DND-41 (cell line): ENCODE measurements around the gene NRXN3.

Experiments
- ATAC-seq: fragments of 200-7000 bp; cut with Tn5 transposase; 3 replicates; pipeline ENCODE4 v1.9.1; 2021; ENCODE audit warnings: low read depth; ENCODE audit not compliant: insufficient read depth
- DNase-seq: peaks from one replicate; pipeline ENCODE4 v3.0.0-alpha.2; 2020
- H2AFZ ChIP-seq: 2 replicates; pipeline ENCODE4 v1.6.0; 2012; ENCODE audit warnings: low read depth, low read length
- H3K27ac ChIP-seq: 2 replicates; pipeline ENCODE4 v1.5.1; 2012; ENCODE audit warnings: low read length, inconsistent platforms
- H3K27me3 ChIP-seq: fragments of 200-600 bp; sonication (generic); 2 replicates; pipeline ENCODE4 v1.6.0; 2012; ENCODE audit warnings: low read length, mild to moderate bottlenecking, inconsistent platforms; ENCODE audit not compliant: insufficient read depth, poor library complexity
- H3K36me3 ChIP-seq: 2 replicates; pipeline ENCODE4 v1.5.1; 2012; ENCODE audit warnings: low read length, inconsistent platforms; ENCODE audit not compliant: insufficient read depth
- H3K4me1 ChIP-seq: 2 replicates; pipeline ENCODE4 v1.5.1; 2012; ENCODE audit warnings: mild to moderate bottlenecking, low read length; ENCODE audit not compliant: insufficient read depth
- H3K4me2 ChIP-seq: 2 replicates; pipeline ENCODE4 v1.6.0; 2012; ENCODE audit warnings: mild to moderate bottlenecking, moderate library complexity, low read length, inconsistent platforms; ENCODE audit not compliant: insufficient read depth
- H3K4me3 ChIP-seq, 2 experiments: fragments of 200-600 bp in 1 of 2; shearing (Covaris generic) in 1 of 2; 2 replicates each; pipeline ENCODE4 v1.5.1; 2012 to 2016; ENCODE audit warnings: inconsistent platforms in 2 of 2, low read length in 2 of 2, mild to moderate bottlenecking in 2 of 2, low read depth in 1 of 2, moderate library complexity in 1 of 2
- H3K79me2 ChIP-seq: 2 replicates; pipeline ENCODE4 v1.6.0; 2012; ENCODE audit warnings: low read length, inconsistent platforms; ENCODE audit not compliant: insufficient read depth
- H3K9ac ChIP-seq: 2 replicates; pipeline ENCODE4 v1.6.0; 2012; ENCODE audit warnings: low read depth, mild to moderate bottlenecking, inconsistent platforms, low read length, moderate library complexity
- H3K9me3 ChIP-seq: 2 replicates; pipeline ENCODE4 v1.5.1; 2012; ENCODE audit warnings: low read length, moderate library complexity, mild to moderate bottlenecking, inconsistent platforms; ENCODE audit not compliant: insufficient read depth, severe bottlenecking
- H4K20me1 ChIP-seq: 2 replicates; pipeline ENCODE4 v1.6.0; 2012; ENCODE audit warnings: low read length; ENCODE audit not compliant: insufficient read depth
- CTCF ChIP-seq: IDR thresholded peaks from 2 replicates; pipeline ENCODE4 v1.5.1; 2012; ENCODE audit warnings: borderline replicate concordance, low read length, moderate library complexity, mild to moderate bottlenecking; ENCODE audit not compliant: poor library complexity, severe bottlenecking; ENCODE audit errors: extremely low read depth
- EZH2 ChIP-seq: IDR thresholded peaks from 3 replicates; pipeline ENCODE4 v1.6.1; 2012; ENCODE audit warnings: borderline replicate concordance, low read depth, mild to moderate bottlenecking, moderate library complexity, low read length, inconsistent platforms; ENCODE audit not compliant: severe bottlenecking

Gene NRXN3

GRCh38 chr14:78302841-78303240 lies 132.7 kb downstream of the NRXN3 start:
- ATAC-seq (no peak), DNase-seq (no peak)
- no peaks in the 10 kb centered on the region for H3K36me3 ChIP-seq
- no peak overlapping the region for H3K27ac ChIP-seq
- H3K4me1 ChIP-seq, result no peaks in the 10 kb centered on the region
- H3K79me2 ChIP-seq, result no peaks in the 10 kb centered on the region
- H3K4me2 ChIP-seq, result no peak overlapping the region
- no peak for TF ChIP-seq CTCF
- no peak for TF ChIP-seq EZH2
- H3K9ac ChIP-seq, result no peak overlapping the region
- no peaks in the 10 kb centered on the region for H4K20me1 ChIP-seq
- peaks cover 2% of the 10 kb centered on the region for H3K27me3 ChIP-seq
- no peak overlapping the region for H2AFZ ChIP-seq
- no peaks in the 10 kb centered on the region for H3K9me3 ChIP-seq
- H3K4me3 ChIP-seq, result no peak overlapping the region

- ATAC-seq, result no peak
- no peak overlapping the region for H3K4me2 ChIP-seq
- H3K4me3 ChIP-seq, result no peak overlapping the region
- H4K20me1 ChIP-seq, result no peaks in the 10 kb centered on the region
- no peak overlapping the region for H2AFZ ChIP-seq
- no peak for TF ChIP-seq CTCF
- TF ChIP-seq EZH2, result no peak
- no peaks in the 10 kb centered on the region for H3K9me3 ChIP-seq
- H3K4me1 ChIP-seq, result no peaks in the 10 kb centered on the region
- H3K79me2 ChIP-seq, result no peaks in the 10 kb centered on the region
- peaks cover 2% of the 10 kb centered on the region for H3K27me3 ChIP-seq
- no peak overlapping the region for H3K9ac ChIP-seq
- H3K27ac ChIP-seq, result no peak overlapping the region
- DNase-seq, result no peak
- no peaks in the 10 kb centered on the region for H3K36me3 ChIP-seq
Observed at GRCh38 chr14:78307671-78308070, 137.5 kb downstream of the NRXN3 start.

- Histone ChIP-seq H3K27ac (no peak overlapping the region), H3K79me2 (no peaks in the 10 kb centered on the region), H4K20me1 (no peaks in the 10 kb centered on the region), H3K9ac (no peak overlapping the region), H3K4me2 (no peak overlapping the region), H3K36me3 (no peaks in the 10 kb centered on the region), H2AFZ (no peak overlapping the region), H3K4me3 (no peak overlapping the region), H3K4me1 (no peaks in the 10 kb centered on the region), H3K27me3 (peaks cover 4% of the 10 kb centered on the region), H3K9me3 (no peaks in the 10 kb centered on the region)
- ATAC-seq (no peak), DNase-seq (no peak)
- no peak for TF ChIP-seq EZH2
- TF ChIP-seq CTCF, result no peak
Observed at GRCh38 chr14:78308079-78308478, 137.9 kb downstream of the NRXN3 start.

GRCh38 chr14:78310272-78310671 lies 140.1 kb downstream of the NRXN3 start:
- ATAC-seq, result no peak
- H2AFZ ChIP-seq, result no peak overlapping the region
- no peak overlapping the region for H3K4me3 ChIP-seq
- no peak for DNase-seq
- no peaks in the 10 kb centered on the region for H3K4me1 ChIP-seq
- TF ChIP-seq CTCF (no peak), EZH2 (no peak)
- H3K4me2 ChIP-seq, result no peak overlapping the region
- H3K79me2 ChIP-seq, result no peaks in the 10 kb centered on the region
- peaks cover 4% of the 10 kb centered on the region for H3K27me3 ChIP-seq
- no peaks in the 10 kb centered on the region for H3K9me3 ChIP-seq
- no peak overlapping the region for H3K27ac ChIP-seq
- H4K20me1 ChIP-seq, result no peaks in the 10 kb centered on the region
- no peak overlapping the region for H3K9ac ChIP-seq
- no peaks in the 10 kb centered on the region for H3K36me3 ChIP-seq
